Colonic mucosa (tissue), 4 donors: ENCODE results near the gene C2orf81. TPM values are rescaled to one million over a fixed set of nuclear protein-coding genes. Genes with fewer than 3 reads are reported as not detected.

Experiments
- DNase-seq: peaks from one replicate; pipeline ENCODE4 v3.0.0-alpha.2; 2020
- H3K27ac ChIP-seq: fragments of 200-600 bp; one replicate; pipeline ENCODE4 v1.8.0; 2021
- H3K27me3 ChIP-seq: fragments of 200-600 bp; one replicate; pipeline ENCODE4 v1.8.0; 2021
- H3K36me3 ChIP-seq: fragments of 200-600 bp; one replicate; pipeline ENCODE4 v1.8.0; 2021
- H3K4me1 ChIP-seq: fragments of 200-600 bp; one replicate; pipeline ENCODE4 v1.8.0; 2021; ENCODE audit warnings: mild to moderate bottlenecking
- H3K4me3 ChIP-seq: fragments of 200-600 bp; one replicate; pipeline ENCODE4 v1.8.0; 2021
- H3K9ac ChIP-seq, 2 donors: one replicate each; pipeline ENCODE4 v1.7.0; 2013; ENCODE audit warnings: control low read depth in 2 of 2, low read depth in 2 of 2, low read length in 2 of 2
- H3K9me3 ChIP-seq: fragments of 200-600 bp; one replicate; pipeline ENCODE4 v1.8.0; 2021
- CTCF ChIP-seq: fragments of 200-600 bp; IDR thresholded peaks from one replicate; pipeline ENCODE4 v1.8.0; 2022; ENCODE audit warnings: antibody characterized with exemption, mild to moderate bottlenecking
- intact Hi-C: fragments of 100-400 bp; cut with DNase I; formaldehyde crosslinking; loops from one replicate; pipeline ENCODE4 v1.14.1; 2022
- total RNA-seq, 2 donors: library from RNA; stranded (reverse); fragmentation: NEBNext Ultra II Directional in 1 of 2; extraction: Animal tissue kit (Norgen Biotek cat#: 25700) in 1 of 2; gene quantifications; one replicate each; pipeline ENCODE4 v1.2.1, GENCODE V29; 2021
- donor health status: healthy.
- donor health status: DM: no; HTN: no; CAD: no.
- donor health status: DM: no; HTN: no; CAD: no.

Gene C2orf81
- total RNA-seq, 2 donors from 2014 or later: 0.62 to 1.1 TPM

- Histone ChIP-seq H3K27me3 (no peaks in the 10 kb centered on the region), H3K4me3 (no peak overlapping the region), H3K9me3 (no peaks in the 10 kb centered on the region), H3K9ac (no peak overlapping the region), H3K36me3 (peaks cover 23% of the 10 kb centered on the region), H3K27ac (no peak overlapping the region), H3K4me1 (no peaks in the 10 kb centered on the region)
- DNase-seq: no peak
- intact Hi-C loops: no loop called here
- no peak for TF ChIP-seq CTCF
Observed at GRCh38 chr2:74372674-74373073, 48.7 kb downstream of the C2orf81 start.

DNA sequence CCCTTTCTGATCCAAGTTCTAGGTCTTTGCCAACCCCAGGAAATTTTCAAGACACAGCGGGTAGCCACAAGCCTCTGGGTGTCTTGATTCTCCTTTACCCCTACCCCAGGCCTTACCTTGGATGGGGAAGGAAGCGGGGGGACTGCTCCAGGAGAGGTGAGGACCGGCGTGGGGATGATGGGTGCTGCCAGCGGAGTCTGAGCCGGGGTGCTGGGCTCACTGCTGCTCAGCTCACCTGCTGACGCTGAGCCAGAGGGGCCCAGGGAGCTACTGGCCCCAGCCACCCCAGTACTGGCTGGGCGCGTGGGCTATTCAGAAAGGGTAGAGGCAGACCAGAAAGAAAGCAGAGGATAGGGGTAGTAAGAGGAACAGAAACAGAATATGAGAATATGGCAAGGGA lies 50.0 kb downstream of the C2orf81 start:
- Histone ChIP-seq H3K9ac (no peak overlapping the region), H3K4me1 (no peaks in the 10 kb centered on the region), H3K4me3 (no peak overlapping the region), H3K27me3 (no peaks in the 10 kb centered on the region), H3K36me3 (peaks cover 32% of the 10 kb centered on the region), H3K9me3 (no peaks in the 10 kb centered on the region), H3K27ac (no peak overlapping the region)
- TF ChIP-seq CTCF: no peak
- intact Hi-C loops: no loop called here
- DNase-seq: no peak

DNA sequence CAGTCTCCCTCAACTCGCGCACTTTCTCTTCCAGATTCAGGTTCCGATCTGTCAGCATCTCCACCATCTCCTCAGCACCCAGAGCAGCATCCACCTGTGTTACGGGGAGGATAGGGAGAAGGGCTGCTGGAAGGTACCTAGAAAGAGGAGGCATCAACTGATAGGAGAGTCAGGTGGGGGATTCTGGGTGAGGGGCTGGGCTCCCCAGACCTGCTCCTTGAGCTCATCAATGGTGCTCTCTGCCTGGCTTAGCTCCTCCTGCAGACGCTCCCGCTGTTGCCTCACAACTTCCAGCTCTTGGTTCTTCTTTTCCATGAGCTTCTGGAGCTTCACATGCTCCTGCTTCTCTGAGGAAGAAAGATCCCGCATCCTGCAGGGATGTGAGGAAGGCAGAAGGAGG lies 51.4 kb downstream of the C2orf81 start:
- no peak overlapping the region for H3K9ac ChIP-seq
- peaks cover 32% of the 10 kb centered on the region for H3K36me3 ChIP-seq
- no peaks in the 10 kb centered on the region for H3K9me3 ChIP-seq
- intact Hi-C loops: no loop called here
- H3K4me1 ChIP-seq: no peaks in the 10 kb centered on the region
- H3K27ac ChIP-seq: no peak overlapping the region
- H3K27me3 ChIP-seq: no peaks in the 10 kb centered on the region
- no peak for DNase-seq
- no peak for TF ChIP-seq CTCF
- no peak overlapping the region for H3K4me3 ChIP-seq

- no peaks in the 10 kb centered on the region for H3K27me3 ChIP-seq
- no peak overlapping the region for H3K9ac ChIP-seq
- H3K4me3 ChIP-seq: no peak overlapping the region
- H3K4me1 ChIP-seq: no peaks in the 10 kb centered on the region
- no peak for DNase-seq
- no peak overlapping the region for H3K27ac ChIP-seq
- intact Hi-C loops: no loop called here
- TF ChIP-seq CTCF: no peak
- H3K9me3 ChIP-seq: no peaks in the 10 kb centered on the region
- H3K36me3 ChIP-seq: peaks cover 32% of the 10 kb centered on the region
Observed at GRCh38 chr2:74368499-74368898, 52.9 kb downstream of the C2orf81 start.

DNA sequence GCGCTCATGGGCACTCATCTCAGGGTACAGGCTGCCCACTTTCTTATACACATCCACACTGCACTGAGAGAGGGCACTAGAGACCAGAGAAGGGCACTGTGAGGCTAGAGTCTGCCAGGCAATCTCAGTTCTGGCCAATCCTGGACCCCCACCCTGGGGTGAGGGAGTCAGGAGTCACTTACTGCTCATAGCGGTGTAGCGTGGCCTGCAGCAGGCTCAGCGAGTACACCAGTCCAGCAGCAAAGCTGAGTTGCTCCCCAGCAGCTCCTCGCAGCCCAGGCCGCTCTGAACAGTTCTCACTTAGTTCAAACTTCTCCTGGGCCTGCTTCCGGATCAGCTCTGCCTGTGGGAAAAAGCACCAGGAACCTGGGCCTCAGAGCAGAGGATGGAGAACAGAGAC lies 53.6 kb downstream of the C2orf81 start:
- H3K4me1 ChIP-seq: no peaks in the 10 kb centered on the region

More for the DNA sequence above, 53.6 kb downstream of the C2orf81 start:
- Histone ChIP-seq H3K36me3 (peaks cover 32% of the 10 kb centered on the region), H3K27me3 (no peaks in the 10 kb centered on the region), H3K4me3 (no peak overlapping the region), H3K9me3 (no peaks in the 10 kb centered on the region), H3K9ac (no peak overlapping the region), H3K27ac (no peak overlapping the region)
- intact Hi-C loops: no loop called here
- TF ChIP-seq CTCF: no peak
- DNase-seq: no peak
